Transverse colon (tissue), 4 donors: ENCODE data around the gene GDNF. TPM values are rescaled to one million over a fixed set of nuclear protein-coding genes. Genes with fewer than 3 reads are reported as not detected.

ENCODE experiments used
- DNase-seq: peaks from one replicate; pipeline ENCODE4 v3.0.0-alpha.2; 2019
- H3K27ac ChIP-seq, 4 donors: fragments of 200-600 bp; sonication (generic); 2 replicates each; pipeline ENCODE4 v1.5.1; 2016 to 2018; ENCODE audit warnings: inconsistent platforms in 4 of 4
- H3K27me3 ChIP-seq: fragments of 200-600 bp; sonication (generic); 2 replicates; pipeline ENCODE4 v1.5.1; 2017; ENCODE audit warnings: inconsistent platforms
- H3K36me3 ChIP-seq, 4 donors: fragments of 200-600 bp; sonication (generic); 2 replicates each; pipeline ENCODE4 v1.5.1; 2017 to 2019; ENCODE audit warnings: inconsistent platforms in 4 of 4
- H3K4me1 ChIP-seq, 4 donors: fragments of 200-600 bp; sonication (generic); 2 replicates each; pipeline ENCODE4 v1.5.1; 2017 to 2020; ENCODE audit warnings: inconsistent platforms in 4 of 4
- H3K4me3 ChIP-seq, 4 donors: fragments of 200-600 bp; sonication (generic); 1 replicate in 1 of 4; 2 replicates in 3 of 4; pipeline versions ENCODE4 v1.5.1 to v1.6.1; 2017 to 2019; ENCODE audit warnings: inconsistent platforms in 4 of 4
- H3K9me3 ChIP-seq, 2 donors: fragments of 200-600 bp; sonication (generic); 2 replicates each; pipeline ENCODE4 v1.5.1; 2017 to 2019; ENCODE audit warnings: inconsistent platforms in 2 of 2
- EP300 ChIP-seq: sonication (generic); formaldehyde crosslinking; IDR thresholded peaks from one replicate; pipeline ENCODE4 v1.6.1; 2017; ENCODE audit warnings: antibody characterized with exemption, low read depth
- POLR2A ChIP-seq: fragments of 450-650 bp; IDR thresholded peaks from one replicate; pipeline ENCODE4 v1.6.1; 2016; ENCODE audit warnings: antibody characterized with exemption, mild to moderate bottlenecking, moderate library complexity
- POLR2AphosphoS5 ChIP-seq, 3 donors: sonication (generic); formaldehyde crosslinking; IDR thresholded peaks; one replicate each; pipeline ENCODE4 v1.6.1; 2016; ENCODE audit warnings: antibody characterized with exemption in 3 of 3
- WGBS, 2 donors: methylation state at CpG; one replicate each; pipeline ENCODE4 v1.1.5; 2018; ENCODE audit warnings: low coverage in 1 of 2; 5-methylcytosine and 5-hydroxymethylcytosine counted together
- in situ Hi-C, 4 donors: fragments of 200-750 bp; cut with MboI; loops; one replicate each; pipeline versions ENCODE4 v1.15.0 to v1.15.1; 2017; ENCODE audit warnings: low sequenced_read_pairs in 3 of 4, low pct_ligation_motif_present in 1 of 4, low pct_unique_long_range_greater_than_20kb in 1 of 4
- intact Hi-C: fragments of 100-400 bp; cut with DNase I; formaldehyde crosslinking; loops from one replicate; pipeline ENCODE4 v1.15.1; 2023; ENCODE audit warnings: low total_unique reads
- total RNA-seq, 4 donors: library from RNA; depleted of rRNA; stranded (reverse); fragments of >200 nt; gene quantifications; one replicate each; pipeline ENCODE4 v1.1.0, GENCODE V29; 2016
- TF ChIP-seq, protein P1 (sequence below), 5 experiments: fragments of 200-600 bp in 3 of 5; fragments of 450-650 bp in 2 of 5; sonication (generic) in 3 of 5; IDR thresholded peaks; 1 replicate in 2 of 5; 2 replicates in 3 of 5; pipeline ENCODE4 v1.5.1; 2016 to 2017; ENCODE audit warnings: antibody characterized with exemption in 5 of 5, inconsistent platforms in 3 of 5, mild to moderate bottlenecking in 2 of 5, moderate library complexity in 1 of 5

Gene GDNF
- total RNA-seq, 4 donors from 2014 or later, result 0.80 to 2.4 (median 1.8) TPM

DNA sequence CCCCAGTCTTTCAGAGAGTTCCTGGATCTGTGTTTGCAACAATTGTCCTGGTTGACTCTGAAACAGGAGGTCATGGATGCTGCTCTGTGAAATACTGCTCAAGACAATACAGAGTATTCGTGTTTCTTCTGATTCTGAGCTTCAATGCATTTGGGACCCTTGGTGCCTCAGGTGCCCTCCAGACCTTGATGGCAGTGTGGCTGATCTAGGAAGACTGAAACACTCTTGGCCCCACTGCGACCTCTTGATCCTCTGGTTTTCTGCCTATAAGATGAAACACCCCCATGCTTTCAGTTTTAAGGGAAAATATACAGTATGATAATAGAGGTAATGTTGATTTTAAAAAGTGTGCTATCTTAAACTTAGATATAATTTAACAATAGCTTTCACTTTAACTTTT is 67.6 kb downstream of the GDNF start:
- intact Hi-C loops (no loop called here), in situ Hi-C loops (no loop called here)
- Histone ChIP-seq H3K4me3 (no peak overlapping the region), H3K27me3 (no peaks in the 10 kb centered on the region), H3K36me3 (no peaks in the 10 kb centered on the region), H3K4me1 (peaks cover 0 to 8% (median 1%) of the 10 kb centered on the region in 4 donors), H3K27ac (peak overlapping the region in 1 of 4 donors; percentile 57), H3K9me3 (peaks cover 8% of the 10 kb centered on the region in 2 donors)
- no peak for DNase-seq
- WGBS, 2 donors, result 76 to 86% methylated on average over 2 of the region's 2 CpGs
- TF ChIP-seq POLR2AphosphoS5 (IDR thresholded peaks at IDR 0.05), result no peak
- TF ChIP-seq EP300, result no peak
- TF ChIP-seq, protein P1, sequence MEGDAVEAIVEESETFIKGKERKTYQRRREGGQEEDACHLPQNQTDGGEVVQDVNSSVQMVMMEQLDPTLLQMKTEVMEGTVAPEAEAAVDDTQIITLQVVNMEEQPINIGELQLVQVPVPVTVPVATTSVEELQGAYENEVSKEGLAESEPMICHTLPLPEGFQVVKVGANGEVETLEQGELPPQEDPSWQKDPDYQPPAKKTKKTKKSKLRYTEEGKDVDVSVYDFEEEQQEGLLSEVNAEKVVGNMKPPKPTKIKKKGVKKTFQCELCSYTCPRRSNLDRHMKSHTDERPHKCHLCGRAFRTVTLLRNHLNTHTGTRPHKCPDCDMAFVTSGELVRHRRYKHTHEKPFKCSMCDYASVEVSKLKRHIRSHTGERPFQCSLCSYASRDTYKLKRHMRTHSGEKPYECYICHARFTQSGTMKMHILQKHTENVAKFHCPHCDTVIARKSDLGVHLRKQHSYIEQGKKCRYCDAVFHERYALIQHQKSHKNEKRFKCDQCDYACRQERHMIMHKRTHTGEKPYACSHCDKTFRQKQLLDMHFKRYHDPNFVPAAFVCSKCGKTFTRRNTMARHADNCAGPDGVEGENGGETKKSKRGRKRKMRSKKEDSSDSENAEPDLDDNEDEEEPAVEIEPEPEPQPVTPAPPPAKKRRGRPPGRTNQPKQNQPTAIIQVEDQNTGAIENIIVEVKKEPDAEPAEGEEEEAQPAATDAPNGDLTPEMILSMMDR (IDR thresholded peaks at IDR 0.05), result no peak
- TF ChIP-seq POLR2A, result no peak

DNA sequence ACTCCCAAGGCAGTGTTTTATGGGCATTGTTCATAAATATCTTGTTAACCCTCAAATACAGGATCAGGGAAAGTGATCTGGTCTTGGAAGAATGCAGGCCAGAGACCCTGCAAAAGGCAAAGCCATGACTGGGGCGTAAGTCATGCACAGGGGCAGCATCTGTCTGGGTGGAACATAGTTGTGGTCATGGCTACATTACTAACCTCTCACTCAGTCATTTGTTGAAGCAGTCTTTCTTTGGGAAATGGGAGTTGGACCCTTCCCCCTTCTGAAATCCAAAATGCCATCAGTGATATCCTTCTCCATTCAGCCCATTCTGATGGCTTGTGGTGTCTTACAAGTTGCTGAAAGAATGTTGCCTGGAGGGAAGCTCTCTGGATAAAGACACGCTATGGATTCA is 68.1 kb downstream of the GDNF start:
- H3K9me3 ChIP-seq, result peaks cover 8% of the 10 kb centered on the region in 2 donors
- no peak for DNase-seq
- no peak overlapping the region for H3K4me3 ChIP-seq
- H3K27ac ChIP-seq, result peak overlapping the region in 3 of 4 donors; percentile 17 to 57 (median 45)
- intact Hi-C loops (no loop called here), in situ Hi-C loops (no loop called here)
- 74% methylated on average over 2 of the region's 2 CpGs; no CpG with 5 or more reads in 1 of the 2 donors for WGBS, 2 donors
- no peaks in the 10 kb centered on the region for H3K27me3 ChIP-seq
- TF ChIP-seq POLR2AphosphoS5 (IDR thresholded peaks at IDR 0.05), result no peak
- no peak for TF ChIP-seq EP300
- TF ChIP-seq, protein P1 (IDR thresholded peaks at IDR 0.05), result no peak
- no peak for TF ChIP-seq POLR2A
- H3K4me1 ChIP-seq, result peaks cover 0 to 8% (median 0%) of the 10 kb centered on the region in 4 donors
- no peaks in the 10 kb centered on the region for H3K36me3 ChIP-seq

DNA sequence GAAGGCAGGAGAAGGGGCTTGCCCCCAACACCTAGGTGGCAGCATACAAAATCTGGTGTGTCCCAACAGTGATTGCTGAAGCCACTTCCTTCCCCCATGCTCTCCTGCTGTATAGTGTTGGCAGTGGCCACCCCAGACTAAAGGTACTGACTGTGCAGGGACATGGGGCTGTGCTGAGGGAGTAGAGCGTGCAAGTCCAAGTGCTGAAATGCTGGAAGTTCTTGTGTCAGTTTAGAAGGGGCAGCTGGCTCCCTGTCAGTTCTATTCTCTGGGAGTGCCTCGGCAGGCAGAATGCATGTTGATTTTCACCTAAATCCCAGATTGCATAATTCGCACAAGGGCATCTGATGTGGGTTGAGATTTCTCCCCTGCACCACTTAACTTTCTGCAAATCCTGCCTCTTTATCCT is 68.6 kb downstream of the GDNF start:
- H3K4me3 ChIP-seq, result no peak overlapping the region
- intact Hi-C loops (no loop called here), in situ Hi-C loops (no loop called here)
- H3K4me1 ChIP-seq, result peaks cover 0 to 8% (median 0%) of the 10 kb centered on the region in 4 donors
- peak overlapping the region in 3 of 4 donors; percentile 17 to 57 (median 45) for H3K27ac ChIP-seq
- 79% methylated on average over 3 of the region's 3 CpGs; no CpG with 5 or more reads in 1 of the 2 donors for WGBS, 2 donors
- H3K9me3 ChIP-seq, result peaks cover 8% of the 10 kb centered on the region in 2 donors
- H3K27me3 ChIP-seq, result no peaks in the 10 kb centered on the region
- TF ChIP-seq POLR2AphosphoS5 (IDR thresholded peaks at IDR 0.05), result no peak
- TF ChIP-seq, protein P1 (IDR thresholded peaks at IDR 0.05), result no peak
- TF ChIP-seq EP300, result no peak
- no peak for TF ChIP-seq POLR2A
- H3K36me3 ChIP-seq, result no peaks in the 10 kb centered on the region
- DNase-seq, result no peak

DNA sequence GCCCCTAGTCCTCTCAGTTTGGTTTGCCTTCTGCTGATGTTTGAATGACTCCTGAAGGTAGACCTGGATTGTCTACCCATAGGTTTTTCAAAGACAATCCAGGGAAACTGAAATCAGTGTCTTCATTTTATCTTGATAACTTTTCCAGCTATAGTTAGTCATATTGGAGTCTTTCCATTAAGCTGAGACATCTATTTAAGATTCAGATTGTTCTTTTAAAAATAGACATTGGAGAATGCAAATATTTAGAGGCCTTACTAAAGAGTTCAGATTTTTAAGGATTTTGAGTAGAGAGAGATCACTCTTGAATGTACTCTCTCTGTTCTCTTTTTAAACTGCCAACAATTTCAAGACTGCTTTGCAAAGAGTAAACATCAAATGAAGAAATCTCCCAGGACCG is 69.1 kb downstream of the GDNF start:
- Histone ChIP-seq H3K9me3 (peaks cover 8% of the 10 kb centered on the region in 2 donors), H3K27me3 (no peaks in the 10 kb centered on the region), H3K36me3 (no peaks in the 10 kb centered on the region), H3K27ac (peak overlapping the region in 3 of 4 donors; percentile 17 to 57 (median 45)), H3K4me3 (no peak overlapping the region), H3K4me1 (peaks cover 0 to 8% (median 0%) of the 10 kb centered on the region in 4 donors)
- in situ Hi-C loops (no loop called here), intact Hi-C loops (no loop called here)
- TF ChIP-seq EP300 (no peak), POLR2AphosphoS5 (IDR thresholded peaks at IDR 0.05) (no peak), POLR2A (no peak)
- TF ChIP-seq, protein P1 (IDR thresholded peaks at IDR 0.05), result no peak
- 20 to 60% methylated on average over 1 of the region's 1 CpG for WGBS, 2 donors
- DNase-seq, result no peak
